AG04449 (cell line): Measurements from ENCODE around the gene GFOD1.

ENCODE experiments used
- CTCF ChIA-PET: fragments of 350-600 bp; formaldehyde crosslinking; extraction: SDS; loops from one replicate; lab custom pipeline; 2021; ENCODE audit warnings: antibody characterized with exemption; lab: Yijun Ruan, JAX
- POLR2A ChIA-PET: fragments of 400-600, 350-600 bp; formaldehyde crosslinking; extraction: SDS; loops from one replicate; lab custom pipeline; 2020; ENCODE audit warnings: antibody characterized with exemption, inconsistent platforms; lab: Yijun Ruan, JAX
- DNase-seq: peaks from one replicate; pipeline ENCODE4 v3.0.0-alpha.2; 2010; ENCODE audit warnings: low read depth, low spot score
- H3K4me3 ChIP-seq: 2 replicates; pipeline ENCODE4 v1.5.1; 2011; ENCODE audit warnings: low read depth, mild to moderate bottlenecking, control low read depth, low read length
- TF ChIP-seq, protein P1 (sequence below): IDR thresholded peaks from one replicate; pipeline ENCODE4 v1.5.1; 2011; ENCODE audit warnings: mild to moderate bottlenecking, moderate library complexity, low read length, control low read depth, inconsistent platforms; ENCODE audit not compliant: insufficient read depth; ENCODE audit errors: missing control alignments

The GFOD1 gene

DNA sequence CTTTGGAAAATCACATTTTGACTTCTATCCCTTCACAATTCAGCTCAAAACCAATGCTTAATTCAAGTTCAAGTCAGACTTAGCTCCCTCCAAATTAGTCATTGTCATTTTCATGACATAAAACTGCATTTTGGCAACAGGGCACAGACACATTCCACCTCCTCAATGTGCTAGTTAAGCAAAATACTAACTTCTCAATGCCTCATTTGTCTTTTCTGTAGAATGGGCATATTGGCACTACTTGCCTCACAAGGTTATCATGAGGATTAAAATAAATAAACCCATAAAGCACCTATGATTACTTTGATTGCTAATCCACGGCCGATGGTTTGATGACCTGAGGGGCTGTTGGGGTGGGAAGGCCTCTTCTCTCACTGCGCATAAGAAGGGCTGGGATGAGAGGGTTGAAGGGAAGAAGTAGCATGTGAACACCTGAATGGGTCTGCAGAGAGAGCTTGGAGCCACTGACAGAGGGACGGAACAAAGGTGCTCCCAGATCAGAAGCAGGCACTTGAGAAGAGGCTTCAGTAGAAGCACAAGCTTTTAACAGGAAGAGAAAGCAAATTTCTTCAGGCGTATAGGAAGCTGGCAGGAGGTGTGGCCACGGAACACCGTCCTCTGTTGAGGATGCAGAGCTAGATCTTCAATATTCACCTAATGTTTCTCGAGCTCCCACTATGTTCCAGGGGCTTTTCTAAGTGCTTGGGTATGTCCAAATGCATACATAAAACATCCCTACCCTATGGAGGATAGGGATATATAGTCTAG is 147.4 kb downstream of the GFOD1 start:
- no peak for DNase-seq
- ChIA-PET POLR2A (interaction anchor here (0.6 to 1.7 kb wide), 2 partner anchors 64 to 235 kb away, joined by 3 read pairs; partner anchors contain the start of gene SIRT5), CTCF (interaction anchor here (0.7 to 4.1 kb wide), 8 partner anchors 9 to 276 kb away, joined by 3 to 33 read pairs (median 6); partner anchors contain the start of genes NOL7 and SIRT5)
- no peak overlapping the region for H3K4me3 ChIP-seq
- TF ChIP-seq, protein P1, sequence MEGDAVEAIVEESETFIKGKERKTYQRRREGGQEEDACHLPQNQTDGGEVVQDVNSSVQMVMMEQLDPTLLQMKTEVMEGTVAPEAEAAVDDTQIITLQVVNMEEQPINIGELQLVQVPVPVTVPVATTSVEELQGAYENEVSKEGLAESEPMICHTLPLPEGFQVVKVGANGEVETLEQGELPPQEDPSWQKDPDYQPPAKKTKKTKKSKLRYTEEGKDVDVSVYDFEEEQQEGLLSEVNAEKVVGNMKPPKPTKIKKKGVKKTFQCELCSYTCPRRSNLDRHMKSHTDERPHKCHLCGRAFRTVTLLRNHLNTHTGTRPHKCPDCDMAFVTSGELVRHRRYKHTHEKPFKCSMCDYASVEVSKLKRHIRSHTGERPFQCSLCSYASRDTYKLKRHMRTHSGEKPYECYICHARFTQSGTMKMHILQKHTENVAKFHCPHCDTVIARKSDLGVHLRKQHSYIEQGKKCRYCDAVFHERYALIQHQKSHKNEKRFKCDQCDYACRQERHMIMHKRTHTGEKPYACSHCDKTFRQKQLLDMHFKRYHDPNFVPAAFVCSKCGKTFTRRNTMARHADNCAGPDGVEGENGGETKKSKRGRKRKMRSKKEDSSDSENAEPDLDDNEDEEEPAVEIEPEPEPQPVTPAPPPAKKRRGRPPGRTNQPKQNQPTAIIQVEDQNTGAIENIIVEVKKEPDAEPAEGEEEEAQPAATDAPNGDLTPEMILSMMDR: no peak

DNA sequence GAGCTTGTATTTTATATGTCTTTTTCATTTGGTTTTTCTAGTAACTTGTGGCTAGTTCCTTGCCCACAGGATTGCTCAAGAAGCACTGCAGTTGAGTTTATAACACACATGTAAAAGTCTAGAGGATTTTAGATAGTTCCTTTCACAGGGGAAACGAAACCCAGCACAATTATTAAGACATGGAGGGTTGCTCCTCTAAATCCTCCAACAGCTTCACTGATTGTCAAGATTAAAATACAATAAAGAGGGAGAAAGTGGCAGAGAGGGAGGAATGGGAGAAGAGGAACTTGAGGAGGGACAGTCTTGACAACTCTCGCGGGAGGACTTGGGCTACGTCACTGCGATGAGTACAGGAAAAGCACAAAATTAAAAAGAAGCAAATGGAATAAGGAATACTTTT is 149.4 kb downstream of the GFOD1 start:
- TF ChIP-seq, protein P1: no peak
- no peak overlapping the region for H3K4me3 ChIP-seq
- CTCF ChIA-PET: interaction anchor here (0.6 to 4.1 kb wide), 21 partner anchors 8 to 729 kb away, joined by 3 to 33 read pairs (median 4); partner anchors contain the start of genes NOL7, SIRT5 and TBC1D7
- DNase-seq: no peak
- POLR2A ChIA-PET: interaction anchor here (1.3 kb wide), 1 partner anchor 277 kb away, joined by 6 read pairs; the partner anchor contains the start of gene NOL7

DNA sequence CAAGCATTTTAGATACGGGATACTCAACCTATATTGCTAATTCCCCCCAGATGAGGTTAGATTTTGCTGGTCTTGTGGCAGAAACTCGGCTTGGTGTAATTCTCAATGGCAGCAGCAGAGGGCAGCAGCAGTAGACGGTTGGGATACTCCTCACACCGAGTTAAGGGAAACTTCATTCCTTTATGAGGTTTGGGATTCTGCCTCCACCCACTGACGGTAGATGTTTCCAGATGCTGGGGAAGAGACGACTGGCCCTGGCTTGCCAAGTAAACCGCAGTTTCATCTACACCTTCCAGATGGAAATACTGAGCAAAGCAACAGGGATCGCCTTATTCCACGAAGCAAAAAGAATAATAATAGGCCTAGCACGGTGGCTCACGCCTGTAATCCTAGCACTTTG is 150.8 kb downstream of the GFOD1 start:
- peak; percentile 40 for DNase-seq
- TF ChIP-seq, protein P1: peak; percentile 89
- POLR2A ChIA-PET: no interaction called here
- H3K4me3 ChIP-seq: no peak overlapping the region
- CTCF ChIA-PET: interaction anchor here (0.8 to 4.1 kb wide), 5 partner anchors 12 to 239 kb away, joined by 3 to 33 read pairs (median 6); partner anchors contain the start of gene SIRT5

DNA sequence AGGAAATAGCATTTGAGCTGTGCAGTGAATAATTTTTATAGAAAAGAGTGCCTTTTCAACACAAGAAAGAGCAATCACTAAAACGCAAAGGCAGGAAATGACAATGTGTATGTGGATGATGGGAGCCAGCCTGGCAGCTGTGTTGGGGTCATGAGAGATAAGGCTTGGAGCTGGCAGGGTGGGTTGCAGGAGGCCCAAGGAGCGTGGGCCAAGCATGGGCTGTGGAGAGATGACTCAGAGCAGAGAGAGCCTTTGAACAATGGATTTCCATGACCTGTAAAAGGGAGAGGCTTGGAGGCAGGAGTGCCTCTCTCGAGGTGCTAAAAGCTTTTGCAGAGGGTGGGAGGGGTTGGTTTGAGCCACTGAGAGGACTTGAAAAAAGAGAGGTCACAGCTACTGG is 152.4 kb downstream of the GFOD1 start:
- TF ChIP-seq, protein P1: no peak
- DNase-seq: no peak
- POLR2A ChIA-PET: interaction anchor here (1.3 kb wide), 1 partner anchor 240 kb away, joined by 3 read pairs; no protein-coding TSS in a partner anchor
- CTCF ChIA-PET: interaction anchor here (0.6 to 8.9 kb wide), 17 partner anchors 12 to 732 kb away, joined by 3 to 141 read pairs (median 4); partner anchors contain the start of genes NOL7 and SIRT5
- H3K4me3 ChIP-seq: no peak overlapping the region

DNA sequence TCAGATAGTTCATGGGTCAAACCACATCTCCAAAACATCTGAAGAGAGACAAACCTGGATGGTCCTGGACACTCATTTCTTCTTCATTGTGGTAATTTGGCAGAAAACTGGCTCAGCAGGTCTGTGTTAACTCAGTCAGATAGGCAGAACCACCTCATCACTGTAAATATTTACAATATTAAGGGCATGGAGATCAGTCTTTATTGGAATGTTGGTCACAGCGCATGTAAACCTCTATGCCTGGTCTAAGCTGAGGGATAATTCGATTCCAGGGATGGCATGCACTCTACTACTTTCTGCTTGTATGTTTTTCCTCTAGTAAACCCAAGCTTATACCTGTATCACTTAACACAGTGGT is 155.1 kb downstream of the GFOD1 start:
- TF ChIP-seq, protein P1: no peak
- no peak overlapping the region for H3K4me3 ChIP-seq
- ChIA-PET POLR2A (no interaction called here), CTCF (interaction anchor here (0.8 to 8.9 kb wide), 23 partner anchors 10 to 420 kb away, joined by 3 to 141 read pairs (median 3); partner anchors contain the start of genes NOL7 and SIRT5)
- no peak for DNase-seq
